HCT116 (cell line): ENCODE results near the gene TRIM26. TPM values are rescaled to one million over a fixed set of nuclear protein-coding genes. Genes with fewer than 3 reads are reported as not detected.

ENCODE experiments used
- ATAC-seq: fragments of 200-7000 bp; cut with Tn5 transposase; 2 replicates; pipeline ENCODE4 v1.9.1; 2020; ENCODE audit warnings: mild to moderate bottlenecking, moderate library complexity
- BruUV-seq: library from RNA; stranded (reverse); fragments of 400-500 nt; replicated peaks from 2 replicates; lab custom pipeline; 2021; lab: Mats Ljungman, UMichigan
- CTCF ChIA-PET: fragments of 300-600 bp; sonication (Branson Sonifier 250); formaldehyde crosslinking; loops from one replicate; lab custom pipeline; 2021; ENCODE audit warnings: antibody characterized with exemption; lab: Charles Lee
- POLR2A ChIA-PET: fragments of 300-600, 350-600 bp; sonication (Branson Sonifier 250); formaldehyde crosslinking; loops from one replicate; lab custom pipeline; 2021; ENCODE audit warnings: antibody characterized with exemption; lab: Charles Lee
- RAD21 ChIA-PET, 2 experiments: fragments of 300-600 bp; sonication (Branson Sonifier 250); formaldehyde crosslinking; loops; one replicate each; lab custom pipeline; 2023; ENCODE audit warnings: low total read pairs in 2 of 2; ENCODE audit not compliant: uncharacterized antibody in 2 of 2, unreplicated experiment in 2 of 2, low non-redundant PET in 1 of 2; lab: Charles Lee
- DNase-seq: peaks from one replicate; pipeline ENCODE4 v3.0.0-alpha.2; 2010; ENCODE audit warnings: low read depth, low spot score
- H2AFZ ChIP-seq: fragments of 200-600 bp; shearing (Covaris generic), sonication (generic); 2 replicates; pipeline ENCODE4 v1.6.1; 2017; ENCODE audit warnings: low read depth, mixed run types, mixed read lengths, antibody characterized with exemption, low read length; ENCODE audit not compliant: poor library complexity, severe bottlenecking
- H3K27ac ChIP-seq: 2 replicates; pipeline ENCODE4 v1.5.1; 2012; ENCODE audit warnings: low read depth, low read length
- H3K27me3 ChIP-seq: fragments of 200-600 bp; sonication (generic); 2 replicates; pipeline ENCODE4 v1.6.1; 2016; ENCODE audit warnings: mixed run types, low read length, mixed read lengths; ENCODE audit not compliant: insufficient read depth
- H3K36me3 ChIP-seq, 2 experiments: fragments of 200-500 bp in 1 of 2; fragments of 200-600 bp in 1 of 2; sonication (Bioruptor generic) in 1 of 2; sonication (generic) in 1 of 2; 2 replicates each; pipeline versions ENCODE4 v1.5.1 to v1.6.1; 2014 to 2016; ENCODE audit warnings: low read length in 2 of 2, inconsistent platforms in 1 of 2, mixed read lengths in 1 of 2, mixed run types in 1 of 2; ENCODE audit not compliant: insufficient read depth in 2 of 2, control insufficient read depth in 1 of 2
- H3K4me1 ChIP-seq, 2 experiments: fragments of 200-600 bp in 1 of 2; sonication (generic) in 1 of 2; 2 replicates each; pipeline versions ENCODE4 v1.5.1 to v1.6.1; 2012 to 2017; ENCODE audit warnings: low read length in 2 of 2, inconsistent platforms in 1 of 2, mild to moderate bottlenecking in 1 of 2, mixed read lengths in 1 of 2, mixed run types in 1 of 2, moderate library complexity in 1 of 2; ENCODE audit not compliant: insufficient read depth in 2 of 2, control insufficient read depth in 1 of 2
- H3K4me2 ChIP-seq: fragments of 200-600 bp; sonication (generic); 2 replicates; pipeline ENCODE4 v1.6.1; 2017; ENCODE audit warnings: mixed run types, low read length, mixed read lengths
- H3K4me3 ChIP-seq, 2 experiments: fragments of 200-600 bp in 1 of 2; sonication (generic) in 1 of 2; replicated peaks in 1 of 2; 2 replicates each; pipeline ENCODE4 v1.5.1; 2011 to 2016; ENCODE audit warnings: low read length in 2 of 2, control low read depth in 1 of 2, low read depth in 1 of 2, mild to moderate bottlenecking in 1 of 2, mixed read lengths in 1 of 2, mixed run types in 1 of 2
- H3K79me2 ChIP-seq: fragments of 200-600 bp; sonication (generic); 2 replicates; pipeline ENCODE4 v1.6.1; 2017; ENCODE audit warnings: mild to moderate bottlenecking, mixed run types, low read length, moderate library complexity, mixed read lengths; ENCODE audit not compliant: insufficient read depth
- H3K9ac ChIP-seq: fragments of 200-600 bp; sonication (generic); 2 replicates; pipeline ENCODE4 v1.6.1; 2016; ENCODE audit warnings: low read length, mixed read lengths
- H3K9me2 ChIP-seq: fragments of 200-600 bp; sonication (generic), shearing (Covaris generic); 2 replicates; pipeline ENCODE4 v1.6.1; 2017; ENCODE audit warnings: mixed run types, mild to moderate bottlenecking, moderate library complexity; ENCODE audit not compliant: insufficient read depth
- H3K9me3 ChIP-seq, 2 experiments: fragments of 200-500 bp in 1 of 2; fragments of 200-600 bp in 1 of 2; sonication (Bioruptor generic) in 1 of 2; sonication (generic) in 1 of 2; 2 replicates each; pipeline ENCODE4 v1.6.1; 2014 to 2017; ENCODE audit warnings: low read length in 2 of 2, mixed read lengths in 2 of 2, inconsistent platforms in 1 of 2, low read depth in 1 of 2, mild to moderate bottlenecking in 1 of 2, mixed run types in 1 of 2, moderate library complexity in 1 of 2; ENCODE audit not compliant: control insufficient read depth in 1 of 2, insufficient read depth in 1 of 2
- H4K20me1 ChIP-seq: fragments of 200-600 bp; sonication (generic), shearing (Covaris generic); 2 replicates; pipeline ENCODE4 v1.6.1; 2017; ENCODE audit warnings: mixed run types, mild to moderate bottlenecking, moderate library complexity; ENCODE audit not compliant: insufficient read depth
- CEBPB ChIP-seq: IDR thresholded peaks from 2 replicates; pipeline ENCODE4 v1.6.1; 2012; ENCODE audit warnings: low read depth
- EZH2phosphoT487 ChIP-seq: fragments of 200-600 bp; IDR thresholded peaks from 2 replicates; pipeline ENCODE4 v1.6.1; 2018; ENCODE audit warnings: antibody characterized with exemption, borderline replicate concordance
- POLR2A ChIP-seq: IDR thresholded peaks from 2 replicates; pipeline ENCODE4 v1.7.0; 2011; ENCODE audit warnings: borderline replicate concordance; ENCODE audit not compliant: insufficient read depth, insufficient read length; ENCODE audit errors: extremely low read depth
- POLR2AphosphoS5 ChIP-seq: IDR thresholded peaks from 2 replicates; pipeline ENCODE4 v1.6.1; 2011; ENCODE audit warnings: mild to moderate bottlenecking, low read depth, low read length, moderate library complexity
- SRF ChIP-seq: IDR thresholded peaks from 2 replicates; pipeline ENCODE4 v1.6.1; 2012; ENCODE audit warnings: low read depth
- ZNF274 ChIP-seq: fragments of 200-500 bp; sonication (Bioruptor generic); IDR thresholded peaks from 2 replicates; pipeline ENCODE4 v1.6.1; 2014; ENCODE audit warnings: mild to moderate bottlenecking, low read depth, low read length, inconsistent platforms
- intact Hi-C: fragments of 100-400 bp; cut with micrococcal nuclease; formaldehyde crosslinking; loops from 2 replicates; pipeline ENCODE4 v1.10.0; 2022
- total RNA-seq: library from RNA; stranded (reverse); gene quantifications from one replicate; pipeline ENCODE4 v1.2.1, GENCODE V29; 2021; ENCODE audit not compliant: unreplicated experiment
- TF ChIP-seq, protein P1 (sequence below): IDR thresholded peaks from 2 replicates; pipeline ENCODE4 v1.6.1; 2012
- TF ChIP-seq, protein P2 (sequence below): IDR thresholded peaks from 2 replicates; pipeline ENCODE4 v1.6.1; 2012; ENCODE audit warnings: low read depth

The TRIM26 gene
- total RNA-seq, 1 experiment from 2014 or later = 32.2 TPM

DNA sequence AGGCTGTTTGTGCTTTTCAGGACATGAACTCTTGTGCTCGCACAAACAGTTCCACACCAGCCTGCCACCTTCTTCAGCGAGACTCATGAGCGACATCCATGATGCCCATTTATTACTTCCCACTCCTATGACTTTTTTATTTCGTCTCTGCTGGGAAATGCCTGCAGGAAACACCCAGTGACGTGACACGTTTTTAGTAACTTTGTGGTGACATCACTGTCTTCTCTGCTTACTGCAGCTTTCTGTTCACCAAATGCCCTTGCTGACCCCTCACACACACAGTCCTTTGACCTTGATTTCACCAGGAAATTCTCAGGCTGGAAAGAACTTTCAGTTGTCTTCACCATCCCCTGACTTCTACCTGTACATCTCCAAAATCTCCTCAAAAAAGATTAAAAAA lies 68.4 kb downstream of the TRIM26 start:
- H3K9me2 ChIP-seq = no peaks in the 10 kb centered on the region
- no peaks in the 10 kb centered on the region for H3K36me3 ChIP-seq
- TF ChIP-seq EZH2phosphoT487 = no peak
- TF ChIP-seq, protein P1, sequence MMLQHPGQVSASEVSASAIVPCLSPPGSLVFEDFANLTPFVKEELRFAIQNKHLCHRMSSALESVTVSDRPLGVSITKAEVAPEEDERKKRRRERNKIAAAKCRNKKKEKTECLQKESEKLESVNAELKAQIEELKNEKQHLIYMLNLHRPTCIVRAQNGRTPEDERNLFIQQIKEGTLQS = no peak
- no peak for TF ChIP-seq SRF
- TF ChIP-seq POLR2A = no peak
- BruUV-seq = no TSS peak
- no peak overlapping the region for H3K4me2 ChIP-seq
- H4K20me1 ChIP-seq = no peaks in the 10 kb centered on the region
- H3K27ac ChIP-seq = no peak overlapping the region
- ATAC-seq (no peak), DNase-seq (no peak)
- no peaks in the 10 kb centered on the region for H3K79me2 ChIP-seq
- H3K4me3 ChIP-seq = no peak overlapping the region
- intact Hi-C loops = no loop called here
- H3K9ac ChIP-seq = no peak overlapping the region
- no peak overlapping the region for H2AFZ ChIP-seq
- ChIA-PET CTCF (interaction anchor here (0.8 kb wide), 1 partner anchor 14 kb away, joined by 4 read pairs; no protein-coding TSS in a partner anchor), RAD21 (no interaction called here), POLR2A (no interaction called here)
- no peaks in the 10 kb centered on the region for H3K9me3 ChIP-seq
- H3K4me1 ChIP-seq = no peaks in the 10 kb centered on the region
- no peaks in the 10 kb centered on the region for H3K27me3 ChIP-seq

DNA sequence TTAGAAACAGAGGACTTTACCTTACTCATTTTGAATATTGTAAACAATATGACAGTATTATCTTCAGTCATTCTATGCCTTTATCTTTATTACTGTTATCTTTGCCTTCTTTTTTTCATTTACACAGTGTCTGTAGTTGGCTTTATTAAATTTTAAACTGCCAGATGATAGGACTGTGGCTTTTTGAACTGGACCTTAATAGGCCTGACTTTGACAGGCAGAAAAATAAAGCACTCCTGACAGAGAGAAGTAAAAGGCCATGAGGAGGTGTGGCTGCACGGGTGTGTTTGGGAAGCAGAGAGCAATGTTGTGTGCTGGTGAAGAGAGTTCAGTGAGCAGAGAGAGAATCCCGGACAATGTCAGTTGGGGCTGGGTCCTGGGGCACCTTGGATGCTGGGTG lies 69.4 kb downstream of the TRIM26 start:
- Histone ChIP-seq H3K27me3 (no peaks in the 10 kb centered on the region), H3K9me3 (no peaks in the 10 kb centered on the region), H3K9me2 (no peaks in the 10 kb centered on the region), H3K4me2 (no peak overlapping the region), H3K79me2 (no peaks in the 10 kb centered on the region), H3K9ac (no peak overlapping the region), H3K4me1 (no peaks in the 10 kb centered on the region), H3K4me3 (no peak overlapping the region), H2AFZ (peak overlapping the region; percentile 77), H4K20me1 (no peaks in the 10 kb centered on the region), H3K36me3 (no peaks in the 10 kb centered on the region)
- intact Hi-C loops = no loop called here
- DNase-seq (no peak), ATAC-seq (no peak)
- no TSS peak for BruUV-seq
- POLR2A ChIA-PET = no interaction called here
- CTCF ChIA-PET = interaction anchor here (1.1 kb wide), 2 partner anchors 12 to 13 kb away, joined by 4 to 6 read pairs; no protein-coding TSS in a partner anchor
- RAD21 ChIA-PET = no interaction called here
- TF ChIP-seq POLR2AphosphoS5 = no peak
- no peak for TF ChIP-seq ZNF274
- TF ChIP-seq, protein P2, sequence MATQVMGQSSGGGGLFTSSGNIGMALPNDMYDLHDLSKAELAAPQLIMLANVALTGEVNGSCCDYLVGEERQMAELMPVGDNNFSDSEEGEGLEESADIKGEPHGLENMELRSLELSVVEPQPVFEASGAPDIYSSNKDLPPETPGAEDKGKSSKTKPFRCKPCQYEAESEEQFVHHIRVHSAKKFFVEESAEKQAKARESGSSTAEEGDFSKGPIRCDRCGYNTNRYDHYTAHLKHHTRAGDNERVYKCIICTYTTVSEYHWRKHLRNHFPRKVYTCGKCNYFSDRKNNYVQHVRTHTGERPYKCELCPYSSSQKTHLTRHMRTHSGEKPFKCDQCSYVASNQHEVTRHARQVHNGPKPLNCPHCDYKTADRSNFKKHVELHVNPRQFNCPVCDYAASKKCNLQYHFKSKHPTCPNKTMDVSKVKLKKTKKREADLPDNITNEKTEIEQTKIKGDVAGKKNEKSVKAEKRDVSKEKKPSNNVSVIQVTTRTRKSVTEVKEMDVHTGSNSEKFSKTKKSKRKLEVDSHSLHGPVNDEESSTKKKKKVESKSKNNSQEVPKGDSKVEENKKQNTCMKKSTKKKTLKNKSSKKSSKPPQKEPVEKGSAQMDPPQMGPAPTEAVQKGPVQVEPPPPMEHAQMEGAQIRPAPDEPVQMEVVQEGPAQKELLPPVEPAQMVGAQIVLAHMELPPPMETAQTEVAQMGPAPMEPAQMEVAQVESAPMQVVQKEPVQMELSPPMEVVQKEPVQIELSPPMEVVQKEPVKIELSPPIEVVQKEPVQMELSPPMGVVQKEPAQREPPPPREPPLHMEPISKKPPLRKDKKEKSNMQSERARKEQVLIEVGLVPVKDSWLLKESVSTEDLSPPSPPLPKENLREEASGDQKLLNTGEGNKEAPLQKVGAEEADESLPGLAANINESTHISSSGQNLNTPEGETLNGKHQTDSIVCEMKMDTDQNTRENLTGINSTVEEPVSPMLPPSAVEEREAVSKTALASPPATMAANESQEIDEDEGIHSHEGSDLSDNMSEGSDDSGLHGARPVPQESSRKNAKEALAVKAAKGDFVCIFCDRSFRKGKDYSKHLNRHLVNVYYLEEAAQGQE = no peak
- no peak for TF ChIP-seq CEBPB
- no peak for TF ChIP-seq SRF
- TF ChIP-seq, all 23 proteins: peak for 0
- no peak overlapping the region for H3K27ac ChIP-seq
